IPS-15b (cell line): ENCODE results near the gene POLR2E.
"Not testable (repeated sequence)": the region's sequence is repeated elsewhere in the genome, so short reads cannot be mapped to it uniquely, and the experiment has no call there.

Experiments used
- H3K27me3 ChIP-seq: one replicate; pipeline ENCODE4 v1.6.1; 2013; ENCODE audit warnings: low read length; ENCODE audit not compliant: control insufficient read depth, insufficient read depth
- H3K36me3 ChIP-seq: one replicate; pipeline ENCODE4 v1.6.1; 2013; ENCODE audit warnings: low read length; ENCODE audit not compliant: control insufficient read depth, insufficient read depth
- H3K4me1 ChIP-seq: one replicate; pipeline ENCODE4 v1.6.1; 2013; ENCODE audit warnings: mild to moderate bottlenecking, low read length; ENCODE audit not compliant: control insufficient read depth, insufficient read depth
- H3K4me3 ChIP-seq: one replicate; pipeline ENCODE4 v1.5.1; 2013; ENCODE audit warnings: low read depth, low read length
- H3K9ac ChIP-seq: one replicate; pipeline ENCODE4 v1.6.1; 2013; ENCODE audit warnings: low read depth, mild to moderate bottlenecking, low read length
- H3K9me3 ChIP-seq: one replicate; pipeline ENCODE4 v1.6.1; 2013; ENCODE audit warnings: mild to moderate bottlenecking, low read length; ENCODE audit not compliant: control insufficient read depth, insufficient read depth

Gene POLR2E

DNA sequence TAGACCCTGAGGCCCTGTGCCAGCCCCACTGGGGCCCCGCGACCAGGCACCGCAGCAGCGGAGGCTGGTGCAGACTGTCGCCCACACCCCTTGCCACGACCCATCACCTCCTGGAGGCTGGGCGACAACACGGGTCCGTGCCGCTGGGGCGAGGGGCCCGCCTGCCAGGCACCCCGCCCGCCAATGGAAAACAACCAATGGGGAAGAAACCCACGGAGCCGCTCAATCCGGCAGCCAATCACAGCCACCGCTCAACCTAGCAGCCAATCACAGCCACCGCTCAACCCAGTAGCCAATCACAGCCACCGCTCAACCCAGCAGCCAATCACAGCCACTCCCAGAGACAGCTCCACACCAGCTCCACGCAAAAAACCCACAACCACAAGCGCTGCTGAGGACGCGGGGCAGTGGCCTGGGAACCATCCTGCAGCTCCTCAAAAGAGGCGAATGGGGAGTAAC is 38.3 kb upstream of the POLR2E start:
- Histone ChIP-seq H3K4me1 (no peaks in the 10 kb centered on the region), H3K4me3 (no peak overlapping the region), H3K36me3 (peaks cover 5% of the 10 kb centered on the region), H3K9ac (no peak overlapping the region), H3K27me3 (no peaks in the 10 kb centered on the region), H3K9me3 (no peaks in the 10 kb centered on the region)

DNA sequence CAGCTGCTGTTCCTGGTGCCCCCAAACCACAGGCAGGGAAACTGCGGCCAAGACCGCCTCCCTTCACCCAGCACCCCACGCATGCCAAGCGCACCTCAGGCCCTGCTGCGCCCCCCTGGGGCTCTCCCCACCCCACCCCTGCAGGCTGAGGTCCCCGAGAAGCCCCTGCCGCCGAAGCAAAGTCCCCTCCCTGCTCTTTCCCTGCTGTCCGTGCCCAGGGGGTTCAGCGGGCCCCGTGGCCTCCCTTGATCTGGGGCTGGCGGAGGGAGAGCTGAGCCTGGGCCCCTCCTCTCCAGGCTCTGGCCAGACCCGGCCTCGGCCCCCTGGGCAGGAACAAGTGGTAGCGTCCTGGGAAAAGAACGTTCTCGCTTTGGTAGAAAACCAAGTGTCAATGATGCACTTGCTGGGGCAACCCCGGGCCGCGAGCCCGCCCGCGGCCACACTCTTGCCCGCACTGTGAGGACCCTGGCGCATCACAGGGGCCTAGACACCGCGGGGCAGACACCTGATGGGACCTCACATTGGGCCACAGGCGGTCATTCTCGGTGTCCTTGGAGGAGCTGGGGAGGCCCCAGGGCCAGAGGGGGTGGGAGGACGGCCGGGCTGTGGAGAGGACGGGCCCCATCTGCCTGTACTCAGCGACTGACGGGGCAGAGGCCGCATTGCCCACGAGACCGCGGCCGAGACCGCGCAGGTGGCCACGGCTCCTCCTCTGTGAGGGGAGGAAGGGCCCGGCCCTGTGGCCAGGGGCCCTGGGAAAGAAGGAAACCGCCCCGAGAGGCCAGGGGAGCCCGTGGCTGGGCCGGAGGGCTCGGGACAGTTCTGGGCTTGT is 37.6 kb upstream of the POLR2E start:
- no peaks in the 10 kb centered on the region for H3K9me3 ChIP-seq
- H3K4me1 ChIP-seq = no peaks in the 10 kb centered on the region
- no peaks in the 10 kb centered on the region for H3K27me3 ChIP-seq
- H3K36me3 ChIP-seq = peaks cover 5% of the 10 kb centered on the region
- peak overlapping the region; percentile 8 for H3K4me3 ChIP-seq
- H3K9ac ChIP-seq = peak overlapping the region; percentile 54

DNA sequence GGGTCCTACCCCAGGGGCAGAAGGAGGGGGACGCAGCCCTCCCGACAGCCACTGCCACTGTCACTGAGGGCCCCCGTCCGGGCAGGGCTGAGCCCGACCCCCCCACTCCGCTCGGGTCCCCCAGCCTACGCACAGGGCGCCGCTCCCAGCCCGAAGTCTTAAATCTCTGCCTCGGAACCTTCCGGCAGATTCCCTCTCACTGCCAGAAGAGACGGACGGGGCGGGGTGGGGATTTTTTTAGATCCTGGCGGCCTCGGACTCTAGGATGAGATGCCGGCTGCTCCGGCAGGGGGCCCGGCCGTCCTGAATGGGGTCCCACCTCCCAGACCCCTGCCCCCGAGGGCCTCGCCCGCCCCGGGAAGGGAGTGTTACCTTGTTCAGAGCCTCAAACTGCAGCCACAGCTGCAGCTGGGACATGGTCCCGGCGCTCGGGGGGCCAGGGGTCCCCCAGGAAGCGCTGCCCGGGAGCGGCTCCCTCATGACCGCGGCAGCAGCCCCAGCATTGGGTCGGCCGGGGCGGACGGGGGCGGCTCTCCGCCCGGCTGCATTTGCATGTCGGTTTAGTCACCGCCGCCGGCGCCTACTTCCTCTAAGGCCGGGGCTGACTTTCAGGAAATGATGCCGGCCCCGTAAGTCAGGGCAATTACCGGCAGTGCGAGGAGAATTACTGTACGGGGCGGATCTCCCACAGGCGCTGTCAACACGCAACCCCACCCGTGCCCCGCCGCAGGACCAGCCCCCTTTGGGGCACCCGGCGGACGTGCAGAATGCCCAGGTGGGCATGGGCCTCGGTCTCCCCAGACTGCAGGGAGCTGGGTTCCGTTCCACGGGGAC is 36.8 kb upstream of the POLR2E start:
- H3K27me3 ChIP-seq = no peaks in the 10 kb centered on the region
- no peaks in the 10 kb centered on the region for H3K9me3 ChIP-seq
- peak overlapping the region; percentile 8 for H3K4me3 ChIP-seq
- H3K9ac ChIP-seq = peak overlapping the region; percentile 54
- no peaks in the 10 kb centered on the region for H3K4me1 ChIP-seq
- H3K36me3 ChIP-seq = peaks cover 12% of the 10 kb centered on the region

DNA sequence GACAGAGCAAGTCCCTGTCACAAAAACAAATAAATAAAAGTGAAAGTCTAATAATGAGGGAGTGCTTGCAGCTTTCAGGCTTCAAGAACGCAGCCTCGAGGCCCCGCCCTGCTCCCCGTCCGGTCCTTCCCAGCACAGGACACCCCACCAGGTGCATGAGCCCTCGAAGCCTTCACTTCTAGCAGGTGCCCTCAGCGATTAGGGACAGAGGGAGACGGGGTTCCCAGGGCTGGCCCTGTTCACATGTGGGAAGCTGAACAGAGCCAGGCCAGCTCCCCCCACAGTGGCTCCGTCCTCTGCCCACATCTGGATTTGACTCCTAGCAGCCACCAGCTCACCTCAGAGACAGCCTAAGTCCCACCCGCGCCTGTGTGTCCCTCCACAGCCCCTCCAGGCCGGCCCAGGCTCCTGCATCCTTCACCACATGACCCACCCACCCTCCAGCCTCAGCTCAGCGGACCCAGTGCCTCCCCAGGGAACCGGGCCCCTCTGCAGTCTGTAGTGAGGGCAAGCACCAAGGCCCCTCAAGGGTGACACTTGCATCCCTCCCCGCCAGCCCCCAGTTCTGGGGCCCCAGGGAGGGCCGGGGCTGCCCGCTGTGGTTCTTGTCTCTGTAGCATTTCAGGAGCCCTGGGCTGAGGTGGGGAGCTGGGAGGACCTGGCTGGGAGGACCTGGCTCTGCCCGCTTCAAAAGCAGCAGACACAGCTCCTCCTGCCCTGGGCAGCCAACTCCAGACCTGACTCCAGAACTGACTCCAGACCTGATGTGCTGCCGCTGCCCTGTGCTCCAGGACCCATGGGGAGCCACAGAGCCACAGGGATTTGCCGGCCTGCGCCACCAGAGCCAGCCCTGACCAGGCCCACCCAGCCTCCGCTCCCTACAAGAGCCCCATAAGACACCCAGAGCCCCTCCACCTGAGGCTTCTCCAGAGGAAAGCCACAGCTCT is 35.9 kb upstream of the POLR2E start:
- no peak overlapping the region for H3K4me3 ChIP-seq
- no peaks in the 10 kb centered on the region for H3K4me1 ChIP-seq
- peaks cover 18% of the 10 kb centered on the region for H3K36me3 ChIP-seq
- H3K27me3 ChIP-seq = no peaks in the 10 kb centered on the region
- peak overlapping the region; percentile 54 for H3K9ac ChIP-seq
- no peaks in the 10 kb centered on the region for H3K9me3 ChIP-seq

DNA sequence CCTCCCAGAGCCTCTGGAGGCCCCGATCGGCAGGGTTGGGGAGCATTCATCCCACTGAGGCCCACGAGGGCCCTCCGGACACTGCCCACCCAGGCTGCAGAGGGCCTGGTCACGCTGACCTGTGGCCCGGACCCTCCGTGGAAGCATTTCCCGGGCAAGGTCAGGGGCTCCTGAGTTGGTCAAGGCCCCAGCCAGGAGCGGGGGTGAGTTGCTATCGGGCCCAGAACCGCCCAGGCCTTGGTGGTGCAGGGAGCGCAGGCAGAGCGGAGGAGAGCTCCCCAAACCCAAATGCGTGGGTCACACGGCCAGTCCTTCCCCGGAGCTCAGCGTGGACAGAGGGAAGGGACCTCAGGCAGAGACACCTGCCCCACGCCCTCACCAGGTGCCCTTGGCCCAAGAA is 34.4 kb upstream of the POLR2E start:
- H3K4me3 ChIP-seq = no peak overlapping the region

DNA sequence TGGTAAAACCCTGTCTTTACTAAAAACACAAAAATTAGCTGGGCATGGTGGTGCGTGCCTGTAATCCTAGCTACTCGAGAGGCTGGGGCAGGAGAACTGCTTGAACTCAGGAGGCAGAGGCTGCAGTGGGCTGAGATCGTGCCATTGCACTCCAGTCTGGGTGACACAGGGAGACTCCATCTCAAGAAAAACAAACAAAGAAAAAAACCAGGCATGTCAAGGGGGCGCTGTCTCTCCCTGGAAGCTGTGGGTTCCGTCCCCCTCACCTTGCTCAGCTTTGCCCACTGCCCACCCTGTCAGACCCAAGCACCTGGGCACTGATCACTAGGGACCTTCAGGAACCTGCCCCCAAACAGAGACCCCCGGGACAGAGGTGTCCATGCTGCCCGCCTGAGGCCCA is 33.9 kb upstream of the POLR2E start:
- not testable (repeated sequence) for H3K9me3 ChIP-seq, H3K27me3 ChIP-seq, H3K9ac ChIP-seq, H3K4me1 ChIP-seq, H3K4me3 ChIP-seq
- peaks cover 27% of the 10 kb centered on the region for H3K36me3 ChIP-seq

More for the DNA sequence above, 34.4 kb upstream of the POLR2E start:
- H3K36me3 ChIP-seq = peaks cover 23% of the 10 kb centered on the region
- H3K9me3 ChIP-seq = no peaks in the 10 kb centered on the region
- no peak overlapping the region for H3K9ac ChIP-seq
- no peaks in the 10 kb centered on the region for H3K4me1 ChIP-seq
- H3K27me3 ChIP-seq = no peaks in the 10 kb centered on the region

DNA sequence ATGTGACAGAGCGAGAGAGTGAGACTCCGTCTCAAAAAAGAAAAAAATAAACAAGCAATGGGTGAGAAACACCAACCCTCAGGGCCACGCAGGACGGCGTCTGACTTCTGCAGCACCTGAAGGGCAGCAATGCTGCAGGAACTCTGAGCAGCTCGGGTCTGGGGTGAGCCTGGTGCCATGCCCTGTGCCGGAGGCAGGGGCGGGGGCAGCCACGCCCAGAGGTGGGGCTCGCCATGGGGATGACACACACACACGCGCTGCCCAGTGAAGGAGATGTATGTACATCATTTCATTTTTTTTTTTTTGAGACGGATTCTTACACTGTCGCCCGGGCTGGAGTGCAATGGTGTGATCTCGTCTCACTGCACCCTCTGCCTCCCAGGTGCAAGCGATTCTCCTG is 32.9 kb upstream of the POLR2E start:
- no peaks in the 10 kb centered on the region for H3K4me1 ChIP-seq
- H3K4me3 ChIP-seq = no peak overlapping the region
- H3K36me3 ChIP-seq = peaks cover 36% of the 10 kb centered on the region
- no peak overlapping the region for H3K9ac ChIP-seq
- no peaks in the 10 kb centered on the region for H3K9me3 ChIP-seq
- no peaks in the 10 kb centered on the region for H3K27me3 ChIP-seq

DNA sequence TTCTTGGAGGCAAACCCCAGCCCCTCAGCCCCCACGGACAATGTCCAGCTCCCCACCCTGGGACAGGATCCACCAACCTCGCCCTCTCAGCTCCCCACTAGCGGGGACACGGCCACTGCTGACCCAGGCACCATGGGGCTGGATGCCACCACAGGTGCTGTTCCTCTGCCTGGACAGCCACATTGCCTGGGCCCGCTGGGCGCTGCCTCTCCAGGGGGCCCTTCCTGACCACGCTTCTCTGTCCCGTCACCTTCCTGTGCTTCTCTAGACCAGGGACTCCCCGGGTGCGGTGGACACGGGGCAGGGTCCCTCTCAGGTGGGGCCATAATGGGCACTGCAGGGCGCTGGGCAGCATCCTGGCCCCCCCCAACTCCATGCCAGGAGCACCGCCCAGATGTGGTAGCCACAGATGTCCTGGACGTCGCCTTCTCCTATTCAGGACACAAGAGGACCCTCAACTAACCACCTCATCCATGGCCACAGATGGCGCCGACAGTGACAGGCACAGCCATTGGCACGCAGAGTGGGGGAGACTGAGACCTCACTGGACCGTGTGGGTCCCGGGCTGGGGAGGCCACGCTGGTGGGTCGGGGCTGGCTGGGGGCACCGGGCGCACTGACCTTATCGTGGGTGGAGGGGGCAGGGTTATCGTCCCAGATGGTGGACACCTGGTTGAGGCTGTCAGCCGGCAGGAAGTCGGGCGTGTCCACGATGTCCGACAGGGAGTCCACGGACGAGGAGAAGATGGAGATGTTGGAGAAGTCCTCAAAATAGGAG is 32.0 kb upstream of the POLR2E start:
- Histone ChIP-seq H3K4me3 (no peak overlapping the region), H3K36me3 (peaks cover 41% of the 10 kb centered on the region), H3K27me3 (no peaks in the 10 kb centered on the region), H3K4me1 (no peaks in the 10 kb centered on the region), H3K9ac (no peak overlapping the region), H3K9me3 (no peaks in the 10 kb centered on the region)

DNA sequence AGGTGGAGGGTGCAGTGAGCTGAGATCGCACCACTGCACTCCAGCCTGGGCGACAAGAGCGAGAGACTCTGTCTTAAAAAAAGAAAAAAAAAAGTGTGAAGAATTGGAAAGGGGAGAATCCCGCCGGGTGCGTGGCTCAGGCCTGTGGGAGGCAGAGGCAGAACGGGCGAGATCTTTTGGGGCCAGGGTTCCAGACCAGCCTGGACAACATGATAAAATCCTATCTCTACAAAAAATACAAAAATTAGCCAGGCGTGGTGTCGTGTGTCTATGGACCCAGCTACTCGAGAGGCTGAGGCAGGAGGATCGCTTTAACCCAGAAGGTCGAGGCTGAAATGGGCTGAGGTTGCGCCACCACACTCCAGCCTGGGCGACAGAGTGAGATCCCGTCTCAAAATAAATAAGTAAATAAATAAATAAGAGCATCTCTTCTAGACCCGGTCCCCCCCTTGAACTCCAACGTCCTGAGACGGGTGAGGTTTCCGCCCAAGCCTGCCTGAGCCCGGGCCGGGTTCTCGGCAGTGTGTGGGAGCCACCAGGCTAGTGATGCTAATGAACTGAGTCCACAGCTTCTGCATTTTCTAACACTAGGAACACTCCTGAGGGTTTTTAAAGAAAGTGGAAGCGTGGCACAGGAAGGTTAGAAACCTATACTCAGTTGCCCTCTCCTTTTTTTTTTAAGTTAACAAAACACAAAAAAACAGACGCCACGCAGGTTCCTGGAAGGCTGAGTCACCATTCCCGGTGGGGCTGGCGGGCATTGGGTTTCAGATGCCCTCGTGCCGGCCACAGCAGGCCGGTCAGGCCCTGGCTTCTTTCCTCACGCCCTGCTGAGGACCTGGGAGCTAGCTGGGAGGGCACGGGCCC is 30.7 kb upstream of the POLR2E start:
- no peak overlapping the region for H3K9ac ChIP-seq
- no peaks in the 10 kb centered on the region for H3K4me1 ChIP-seq
- H3K4me3 ChIP-seq = no peak overlapping the region
- peaks cover 53% of the 10 kb centered on the region for H3K36me3 ChIP-seq
- no peaks in the 10 kb centered on the region for H3K27me3 ChIP-seq
- no peaks in the 10 kb centered on the region for H3K9me3 ChIP-seq

DNA sequence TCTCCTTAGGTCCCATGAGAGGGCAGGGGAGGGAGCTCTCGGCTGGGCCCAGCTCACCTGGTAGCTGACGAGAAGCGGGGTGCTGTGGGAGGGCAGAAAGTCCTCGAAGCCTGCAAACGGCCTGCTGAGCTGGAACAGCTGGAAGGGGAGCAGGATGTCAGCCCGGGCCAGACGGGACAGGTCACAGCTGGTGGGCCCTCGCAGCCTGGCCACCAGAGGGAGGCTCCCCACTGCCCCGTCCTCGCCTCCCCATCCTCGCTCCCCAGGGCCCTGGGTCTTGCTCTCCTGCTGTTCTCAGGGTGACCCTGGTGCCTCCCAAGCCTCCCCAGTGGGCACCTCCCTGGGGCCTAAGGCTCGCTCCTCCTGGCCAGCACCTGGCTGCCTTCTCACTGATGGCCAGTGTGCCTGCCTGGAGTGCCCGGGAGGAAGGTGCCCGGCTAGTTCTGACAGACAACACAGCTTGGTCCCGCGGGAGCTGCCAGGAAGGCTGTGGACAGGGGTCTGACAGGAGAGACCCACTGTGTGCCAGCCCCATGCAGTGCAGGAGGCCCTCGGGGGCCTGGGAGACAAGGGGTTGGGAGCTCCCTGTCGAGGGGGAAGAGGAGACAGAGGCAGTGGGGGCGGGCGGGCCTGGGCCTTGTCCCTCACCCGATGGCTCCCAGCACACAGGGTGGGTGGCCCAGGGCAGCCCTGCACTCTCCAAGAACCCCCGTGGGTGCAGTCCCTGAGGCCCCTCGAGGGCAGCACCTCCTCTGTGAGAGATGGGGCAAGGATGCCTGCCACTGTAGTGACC is 28.9 kb upstream of the POLR2E start:
- peaks cover 55% of the 10 kb centered on the region for H3K36me3 ChIP-seq
- no peaks in the 10 kb centered on the region for H3K27me3 ChIP-seq
- H3K9ac ChIP-seq = no peak overlapping the region
- H3K9me3 ChIP-seq = no peaks in the 10 kb centered on the region
- H3K4me1 ChIP-seq = no peaks in the 10 kb centered on the region
- H3K4me3 ChIP-seq = no peak overlapping the region
